ENCODE results near the gene ACSS1. TPM values are rescaled to one million over a fixed set of nuclear protein-coding genes. Genes with fewer than 3 reads are reported as not detected.

ACSS1 gene
- total RNA-seq, 1 experiment from 2014 or later, result 0.61 TPM

DNA sequence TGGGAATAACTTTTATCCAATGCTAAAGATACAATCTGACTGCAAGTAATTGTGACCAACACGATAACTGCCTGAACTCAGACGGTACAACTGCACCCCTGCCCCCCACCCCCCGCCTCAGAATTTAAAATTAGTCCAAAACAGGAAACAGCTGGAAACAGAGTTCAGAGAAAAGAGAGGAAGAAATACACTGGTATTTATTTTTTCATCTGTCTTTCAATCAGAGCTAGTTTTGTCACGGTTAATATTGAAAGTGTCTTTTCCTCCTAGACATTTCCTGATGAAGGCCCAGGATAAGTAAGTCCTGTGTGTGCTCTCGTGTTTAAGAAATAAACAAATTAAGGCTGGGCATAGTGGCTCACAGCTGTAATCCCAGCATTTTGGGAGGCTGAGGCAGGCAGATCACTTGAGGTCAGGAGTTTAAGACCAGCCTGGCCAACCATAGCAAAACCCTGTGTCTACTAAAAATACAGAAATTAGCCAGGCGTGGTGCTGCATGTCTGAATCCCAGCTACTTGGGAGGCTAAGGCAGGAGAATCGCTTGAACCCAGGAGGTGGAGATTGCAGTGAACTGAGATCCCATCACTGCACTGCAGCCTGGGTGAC, 21.5 kb downstream of the ACSS1 start:
- no peak overlapping the region for H2AK5ac ChIP-seq (ENCODE audit: insufficient read length, low read length)
- H3K9me3 Mint-ChIP-seq, result no peaks in the 10 kb centered on the region
- H3K79me1 ChIP-seq (ENCODE audit: insufficient read depth, low read depth, low read length, poor library complexity, severe bottlenecking), result no peaks in the 10 kb centered on the region
- no peaks in the 10 kb centered on the region for H3K9me3 ChIP-seq (ENCODE audit: control insufficient read depth, low read depth, low read length)
- WGBS (ENCODE audit: extremely low coverage, insufficient read length, low lambda C conversion rate), result no CpG with 5 or more reads among the region's 7 CpGs
- peaks cover 0 to 2% (median 0%) of the 10 kb centered on the region in 3 experiments; a peak in 1 of 7 replicates for H3K36me3 Mint-ChIP-seq (ENCODE audit: insufficient read depth in 1 of 3, low read depth in 3 of 3)
- H3K4me1 Mint-ChIP-seq, result peaks cover 16% of the 10 kb centered on the region in 2 experiments
- no peaks in the 10 kb centered on the region for H3K27me3 ChIP-seq (ENCODE audit: insufficient read depth, low read length)
- H3K23ac ChIP-seq (ENCODE audit: insufficient read length, low read depth, low read length), result no peak overlapping the region
- no peaks in the 10 kb centered on the region for H4K20me1 ChIP-seq (ENCODE audit: control insufficient read depth, insufficient read depth, insufficient read length)
- H2AFZ ChIP-seq (ENCODE audit: low read length), result no peak overlapping the region
- H3K18ac ChIP-seq (ENCODE audit: insufficient read length, low read depth, low read length), result no peak overlapping the region
- H4K91ac ChIP-seq (ENCODE audit: insufficient read length, low read depth, low read length), result no peak overlapping the region
- H2BK15ac ChIP-seq (ENCODE audit: low read depth, low read length), result no peak overlapping the region
- H3K79me2 ChIP-seq (ENCODE audit: insufficient read depth, low read length), result no peaks in the 10 kb centered on the region
- DNase-seq, result no peak
- no peak overlapping the region for H4K8ac ChIP-seq (replicated peaks; ENCODE audit: insufficient read length, low read depth, low read length)
- no peak overlapping the region for H3K9ac ChIP-seq (ENCODE audit: extremely low read depth, insufficient read length, low read length)
- no peak overlapping the region for H3T11ph ChIP-seq (ENCODE audit: low read length)
- H3K23me2 ChIP-seq (ENCODE audit: insufficient read length, low read depth, low read length, poor library complexity, severe bottlenecking), result no peaks in the 10 kb centered on the region
- no peak overlapping the region for H3K27ac ChIP-seq (ENCODE audit: insufficient read length, low read depth, low read length)
- no peak overlapping the region for H2BK12ac ChIP-seq (ENCODE audit: insufficient read length, low read depth, low read length)
- H3K4me3 Mint-ChIP-seq, result no peak overlapping the region
- H3K27ac Mint-ChIP-seq, result no peak overlapping the region
- H2BK20ac ChIP-seq (ENCODE audit: low read depth, low read length, poor library complexity, severe bottlenecking), result no peak overlapping the region
- no peak overlapping the region for H3K4ac ChIP-seq (ENCODE audit: low read depth, low read length)
- no peak overlapping the region for H3K14ac ChIP-seq (ENCODE audit: insufficient read depth, low read length)
- H3K27me3 Mint-ChIP-seq (ENCODE audit: low read depth), result peaks cover 19% of the 10 kb centered on the region
- H3K4me1 ChIP-seq (ENCODE audit: insufficient read depth, low read length), result peaks cover 2% of the 10 kb centered on the region; the same call in 1 of the 2 replicates
- H2BK5ac ChIP-seq (ENCODE audit: insufficient read length, low read length), result no peak overlapping the region
- H4K5ac ChIP-seq (ENCODE audit: insufficient read length, low read depth, low read length), result no peak overlapping the region
- H3K56ac ChIP-seq (ENCODE audit: insufficient read length, low read depth, low read length), result no peak overlapping the region
- H2BK120ac ChIP-seq (ENCODE audit: low read depth, low read length, poor library complexity, severe bottlenecking), result no peak overlapping the region
- no peak for TF ChIP-seq CTCF (conservative IDR thresholded peaks at IDR 0.05)
- no peak overlapping the region for H3K4me2 ChIP-seq (ENCODE audit: insufficient read depth, insufficient read length, low read length)

Data from H9 (cell line).